ENCODE measurements around the gene SLC35B2.

SLC35B2 gene

GRCh38 chr6:44269178-44269920 lies 12.0 kb upstream of the SLC35B2 start:
- DNase-seq: no peak

GRCh38 chr6:44268095-44268628 lies 10.8 kb upstream of the SLC35B2 start:
- peak in 33 of 51 donors; percentile 15 to 64 (median 42) for DNase-seq

- no peak for DNase-seq
Observed at GRCh38 chr6:44267252-44267651, 9.9 kb upstream of the SLC35B2 start.

- DNase-seq: no peak
Observed at GRCh38 chr6:44266347-44266746, 9.0 kb upstream of the SLC35B2 start.

GRCh38 chr6:44265722-44266233 lies 8.4 kb upstream of the SLC35B2 start:
- DNase-seq: no peak

GRCh38 chr6:44265007-44265721 lies 7.8 kb upstream of the SLC35B2 start, which contains the start of gene NFKBIE:
NFKBIE (minus strand) TSS chr6:44265551; CDS start chr6:44265346, 205 bp downstream.
- DNase-seq: peak; percentile 16 to 97 (median 89)

- DNase-seq: peak in 8 of 51 donors; percentile 8 to 43 (median 24)
Observed at GRCh38 chr6:44264154-44265006, 7.1 kb upstream of the SLC35B2 start.

GRCh38 chr6:44263354-44264100 lies 6.2 kb upstream of the SLC35B2 start:
- no peak for DNase-seq

- no peak for DNase-seq
Observed at GRCh38 chr6:44262467-44263353, 5.4 kb upstream of the SLC35B2 start.

GRCh38 chr6:44261581-44261980 lies 4.3 kb upstream of the SLC35B2 start:
- no peak for DNase-seq

GRCh38 chr6:44260451-44261297 lies 3.3 kb upstream of the SLC35B2 start:
- DNase-seq: no peak

GRCh38 chr6:44260011-44260410 lies 2.7 kb upstream of the SLC35B2 start:
- no peak for DNase-seq

GRCh38 chr6:44258921-44259320 lies 1.6 kb upstream of the SLC35B2 start:
- no peak for DNase-seq

- DNase-seq: no peak
Observed at GRCh38 chr6:44258325-44258863, 1.1 kb upstream of the SLC35B2 start.

- DNase-seq: no peak
Observed at GRCh38 chr6:44257753-44258324, 511 bp upstream of the SLC35B2 start.

GRCh38 chr6:44256775-44257024 lies 628 bp downstream of the SLC35B2 start:
- DNase-seq: peak in 2 of 51 donors; percentile 45 to 79

GRCh38 chr6:44255871-44256774 lies 1.2 kb downstream of the SLC35B2 start:
- peak in 1 of 51 donors; percentile 47 for DNase-seq
